ENCODE measurements around the gene ISOC2.

The ISOC2 gene

DNA sequence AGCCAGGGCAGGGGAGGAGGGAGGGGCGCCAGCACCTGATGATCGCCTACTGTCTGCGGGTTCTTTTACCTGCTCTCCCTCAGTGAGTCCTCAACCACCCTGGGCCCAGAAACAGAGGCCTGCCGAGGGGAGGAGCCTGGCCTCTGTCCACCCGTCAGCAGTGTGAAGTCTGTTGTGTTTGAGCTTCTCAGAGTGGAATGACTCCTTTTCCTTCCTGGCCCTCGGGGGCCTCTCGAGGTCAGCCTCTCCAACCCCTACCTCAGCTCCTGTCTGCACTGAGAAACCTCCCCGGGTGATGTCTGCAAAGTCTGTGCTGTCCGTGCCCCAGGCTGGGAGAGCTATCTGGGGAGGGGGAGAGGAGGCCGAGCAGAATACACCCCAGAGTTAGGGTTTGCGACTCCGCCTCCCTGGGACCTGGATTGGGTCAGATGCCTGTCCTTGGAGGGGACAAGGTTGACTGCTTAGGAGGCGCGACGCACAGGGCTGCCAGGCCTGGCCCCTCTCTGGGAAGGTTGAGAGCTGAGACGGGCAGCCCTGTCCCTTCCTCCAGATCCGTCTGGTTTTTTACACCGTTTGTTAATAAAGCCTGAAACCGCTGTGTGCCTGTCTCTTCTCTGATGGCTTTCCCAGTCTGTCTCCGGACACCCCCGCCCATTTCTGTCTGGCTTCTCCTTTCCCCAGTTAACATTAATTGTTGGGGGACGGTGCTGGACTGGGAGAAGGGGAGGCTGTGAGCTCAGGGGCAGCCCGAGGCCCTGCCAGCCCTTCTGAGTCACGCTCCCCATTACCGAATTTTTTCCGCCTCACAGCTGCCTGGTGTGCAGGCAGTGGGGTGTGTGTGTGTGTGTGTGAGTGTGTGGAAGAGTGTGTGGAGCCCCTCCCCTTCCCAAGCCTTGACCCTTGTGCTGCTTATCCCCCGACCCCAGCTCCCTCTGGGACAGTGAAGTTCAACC lies 25.8 kb upstream of the ISOC2 start:
- Histone ChIP-seq H3F3A (ENCODE audit: insufficient read depth, low read length) (no peaks in the 10 kb centered on the region), H3K9ac (ENCODE audit: low read length) (no peak overlapping the region), H3K9me2 (ENCODE audit: low read depth, low read length) (no peaks in the 10 kb centered on the region), H3K9me3 (ENCODE audit: low read length) (no peaks in the 10 kb centered on the region), H3K4me2 (ENCODE audit: low read length) (no peak overlapping the region), H3K27ac (ENCODE audit: low read depth, low read length, poor library complexity, severe bottlenecking) (no peak overlapping the region), H2AFZ (ENCODE audit: low read length) (no peak overlapping the region), H3K4me1 (ENCODE audit: insufficient read depth, low read length, severe bottlenecking) (peaks cover 18% of the 10 kb centered on the region), H3K27me3 (ENCODE audit: insufficient read depth, low read length) (peaks cover 9% of the 10 kb centered on the region; the same call in 1 of the 2 replicates), H4K20me1 (ENCODE audit: insufficient read depth, low read length) (no peaks in the 10 kb centered on the region), H3K36me3 (ENCODE audit: insufficient read depth, low read length) (no peaks in the 10 kb centered on the region; the same call in 1 of the 2 replicates), H3K79me2 (ENCODE audit: insufficient read depth, low read length) (no peaks in the 10 kb centered on the region), H3K4me3 (ENCODE audit: low read depth, low read length, poor library complexity, severe bottlenecking) (no peak overlapping the region)
- no peak for TF ChIP-seq EZH2 (IDR thresholded peaks at IDR 0.05; ENCODE audit: borderline replicate concordance, low read length)

DNA sequence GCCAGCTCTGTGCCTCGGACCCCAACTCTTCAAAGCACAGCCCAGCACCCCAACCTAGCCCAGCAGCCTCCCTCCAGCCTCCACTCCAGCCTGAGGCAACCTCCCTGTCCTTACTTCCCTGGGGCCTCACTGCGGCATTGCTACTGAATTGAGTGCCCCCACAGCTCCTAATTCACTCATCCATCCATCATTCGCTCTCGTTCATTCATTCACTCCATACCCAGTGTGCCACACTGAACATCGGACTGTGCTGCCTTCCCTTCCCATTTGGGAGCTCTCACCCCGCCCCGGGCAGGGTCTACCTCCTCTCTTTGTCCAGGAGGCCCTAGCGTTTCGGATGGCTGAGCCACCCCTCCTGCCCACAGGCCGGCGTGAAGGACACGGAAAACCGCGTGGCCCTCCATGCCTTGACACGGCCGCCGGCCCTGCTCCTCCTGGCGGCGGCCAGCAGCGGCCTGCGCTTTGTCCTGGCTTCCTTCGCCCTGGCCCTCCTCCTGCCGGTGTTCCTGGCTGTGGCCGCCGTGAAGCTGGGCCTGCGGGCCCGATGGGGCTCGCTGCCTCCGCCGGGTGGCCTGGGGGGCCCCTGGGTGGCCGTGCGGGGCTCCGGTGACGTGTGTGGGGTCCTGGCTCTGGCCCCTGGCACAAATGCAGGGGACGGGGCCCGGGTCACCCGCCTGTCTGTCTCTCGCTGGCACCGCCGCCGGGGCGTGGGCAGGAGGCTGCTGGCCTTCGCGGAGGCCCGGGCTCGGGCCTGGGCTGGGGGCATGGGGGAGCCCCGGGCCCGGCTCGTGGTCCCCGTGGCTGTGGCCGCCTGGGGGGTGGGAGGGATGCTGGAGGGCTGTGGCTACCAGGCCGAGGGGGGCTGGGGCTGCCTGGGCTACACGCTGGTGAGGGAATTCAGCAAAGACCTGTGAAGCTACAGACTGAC lies 24.9 kb upstream of the ISOC2 start:
- peaks cover 3% of the 10 kb centered on the region; the same call in 1 of the 2 replicates for H3K27me3 ChIP-seq (ENCODE audit: insufficient read depth, low read length)
- no peak overlapping the region for H3K27ac ChIP-seq (ENCODE audit: low read depth, low read length, poor library complexity, severe bottlenecking)

DNA sequence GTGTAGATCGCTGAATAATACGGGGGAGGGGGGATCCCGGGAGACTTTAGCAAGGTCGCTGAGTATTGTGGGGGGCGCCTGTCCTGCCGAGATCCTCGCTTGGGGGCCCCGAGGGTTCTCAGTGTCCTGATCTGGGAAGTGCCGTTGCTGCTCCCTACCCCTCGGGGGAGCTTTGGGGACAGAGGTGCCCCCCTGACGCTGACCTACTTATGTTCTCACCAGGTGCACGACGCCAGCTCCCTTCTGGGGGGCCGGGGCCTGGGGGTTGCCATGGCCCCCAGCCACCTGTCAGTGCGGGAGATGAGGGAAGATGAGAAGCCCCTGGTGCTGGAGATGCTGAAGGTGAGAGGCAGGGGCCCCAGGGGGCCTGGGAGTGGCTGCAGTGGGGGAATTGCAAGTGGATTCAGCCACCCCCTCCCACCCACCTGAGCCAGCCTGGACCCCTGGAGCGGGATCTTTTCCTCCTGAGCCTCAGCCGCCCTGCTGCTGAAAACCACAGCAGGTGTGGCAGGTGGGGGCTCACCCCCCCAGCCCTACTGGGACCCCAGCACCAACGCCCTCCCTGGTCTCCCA lies 24.1 kb upstream of the ISOC2 start:
- Histone ChIP-seq H3K4me1 (ENCODE audit: insufficient read depth, low read length, severe bottlenecking) (peaks cover 18% of the 10 kb centered on the region), H3K36me3 (ENCODE audit: insufficient read depth, low read length) (no peaks in the 10 kb centered on the region; the same call in 1 of the 2 replicates), H4K20me1 (ENCODE audit: insufficient read depth, low read length) (no peaks in the 10 kb centered on the region), H3K27ac (ENCODE audit: low read depth, low read length, poor library complexity, severe bottlenecking) (no peak overlapping the region), H3K9ac (ENCODE audit: low read length) (peak overlapping the region; percentile 71), H3K9me3 (ENCODE audit: low read length) (no peaks in the 10 kb centered on the region), H3F3A (ENCODE audit: insufficient read depth, low read length) (no peaks in the 10 kb centered on the region), H3K27me3 (ENCODE audit: insufficient read depth, low read length) (peaks cover 2% of the 10 kb centered on the region; the same call in 1 of the 2 replicates), H3K4me2 (ENCODE audit: low read length) (peak overlapping the region; percentile 81), H3K9me2 (ENCODE audit: low read depth, low read length) (no peaks in the 10 kb centered on the region), H3K4me3 (ENCODE audit: low read depth, low read length, poor library complexity, severe bottlenecking) (peak overlapping the region; percentile 66), H2AFZ (ENCODE audit: low read length) (no peak overlapping the region), H3K79me2 (ENCODE audit: insufficient read depth, low read length) (no peaks in the 10 kb centered on the region)
- TF ChIP-seq EZH2 (IDR thresholded peaks at IDR 0.05; ENCODE audit: borderline replicate concordance, low read length) (no peak), CTCF (IDR thresholded peaks at IDR 0.05; ENCODE audit: low read length) (no peak)

More for the DNA sequence above, 24.9 kb upstream of the ISOC2 start:
- Histone ChIP-seq H4K20me1 (ENCODE audit: insufficient read depth, low read length) (no peaks in the 10 kb centered on the region), H3K9me3 (ENCODE audit: low read length) (no peaks in the 10 kb centered on the region), H2AFZ (ENCODE audit: low read length) (no peak overlapping the region), H3K4me2 (ENCODE audit: low read length) (peak overlapping the region; percentile 81; the same call in 1 of the 2 replicates), H3K9me2 (ENCODE audit: low read depth, low read length) (no peaks in the 10 kb centered on the region), H3K9ac (ENCODE audit: low read length) (no peak overlapping the region), H3K4me3 (ENCODE audit: low read depth, low read length, poor library complexity, severe bottlenecking) (no peak overlapping the region), H3K36me3 (ENCODE audit: insufficient read depth, low read length) (no peaks in the 10 kb centered on the region; the same call in 1 of the 2 replicates), H3K4me1 (ENCODE audit: insufficient read depth, low read length, severe bottlenecking) (peaks cover 18% of the 10 kb centered on the region), H3F3A (ENCODE audit: insufficient read depth, low read length) (no peaks in the 10 kb centered on the region), H3K79me2 (ENCODE audit: insufficient read depth, low read length) (no peaks in the 10 kb centered on the region)
- TF ChIP-seq CTCF (IDR thresholded peaks at IDR 0.05; ENCODE audit: low read length) (no peak), EZH2 (IDR thresholded peaks at IDR 0.05; ENCODE audit: borderline replicate concordance, low read length) (no peak)

Measured in OCI-LY1 (cell line).